GM12878 (cell line): ENCODE data around the gene IL19. TPM values are rescaled to one million over a fixed set of nuclear protein-coding genes. Genes with fewer than 3 reads are reported as not detected.

Source experiments
- ATAC-seq: fragments of 200-7000 bp; cut with Tn5 transposase; 3 replicates; pipeline ENCODE4 v1.9.1; 2020; ENCODE audit warnings: mild to moderate bottlenecking, moderate library complexity
- BruUV-seq: library from RNA; stranded (reverse); fragments of 400-500 nt; replicated peaks from 2 replicates; lab custom pipeline; 2021; lab: Mats Ljungman, UMichigan
- CTCF ChIA-PET: fragments of 300-600 bp; sonication (Branson Sonifier 250); formaldehyde crosslinking; extraction: SDS; loops from one replicate; lab custom pipeline; 2021; ENCODE audit warnings: inconsistent platforms; lab: Yijun Ruan, JAX
- POLR2A ChIA-PET: fragments of 350-600 bp; formaldehyde crosslinking; extraction: SDS; loops from one replicate; lab custom pipeline; 2021; ENCODE audit warnings: inconsistent platforms; lab: Charles Lee
- RAD21 ChIA-PET: fragments of 300-600 bp; sonication (Branson Sonifier 250); formaldehyde crosslinking; loops from one replicate; lab custom pipeline; 2023; ENCODE audit warnings: antibody characterized with exemption; ENCODE audit not compliant: unreplicated experiment; lab: Charles Lee
- SMC1A ChIA-PET: fragments of 300-600 bp; sonication (Branson Sonifier 250); formaldehyde crosslinking; loops from one replicate; lab custom pipeline; 2023; ENCODE audit not compliant: unreplicated experiment, uncharacterized antibody; lab: Charles Lee
- DNase-seq: peaks from one replicate; pipeline ENCODE4 v3.0.0-alpha.2; 2011; ENCODE audit warnings: low read depth, low spot score
- FAIRE-seq: peaks from 3 replicates; lab custom pipeline; 2011; peaks lifted over from hg19 to GRCh38; lab: Jason Lieb, UNC
- H2AFZ ChIP-seq: 2 replicates; pipeline ENCODE4 v1.6.0; 2011; ENCODE audit warnings: low read depth, low read length, control low read depth; ENCODE audit not compliant: control insufficient read depth
- H3K27ac ChIP-seq: 2 replicates; pipeline ENCODE4 v1.5.1; 2011; ENCODE audit warnings: control low read depth; ENCODE audit not compliant: control insufficient read depth, insufficient read depth
- H3K27me3 ChIP-seq, 2 experiments: replicated peaks in 1 of 2; 2 replicates each; pipeline versions ENCODE4 v1.6.0 to v1.6.1; 2011; ENCODE audit warnings: low read length in 1 of 2; ENCODE audit not compliant: control insufficient read depth in 2 of 2, insufficient read depth in 2 of 2
- H3K36me3 ChIP-seq, 2 experiments: 2 replicates each; pipeline ENCODE4 v1.5.1; 2011; ENCODE audit warnings: low read length in 1 of 2; ENCODE audit not compliant: control insufficient read depth in 2 of 2, insufficient read depth in 2 of 2
- H3K4me1 ChIP-seq: 2 replicates; pipeline ENCODE4 v1.6.1; 2011; ENCODE audit warnings: mild to moderate bottlenecking, low read length, moderate library complexity, mixed read lengths; ENCODE audit not compliant: control insufficient read depth, insufficient read depth
- H3K4me2 ChIP-seq: 2 replicates; pipeline ENCODE4 v1.6.0; 2011; ENCODE audit warnings: control low read depth; ENCODE audit not compliant: control insufficient read depth, insufficient read depth
- H3K4me3 ChIP-seq: fragments of 200-600 bp; sonication (generic); 2 replicates; pipeline ENCODE4 v1.5.1; 2016
- H3K79me2 ChIP-seq: 2 replicates; pipeline ENCODE4 v1.6.0; 2011; ENCODE audit warnings: low read length; ENCODE audit not compliant: control insufficient read depth, insufficient read depth
- H3K9ac ChIP-seq: 2 replicates; pipeline ENCODE4 v1.8.0; 2011; ENCODE audit warnings: low read length, control low read depth, mixed read lengths; ENCODE audit not compliant: control insufficient read depth, insufficient read depth
- H3K9me3 ChIP-seq: replicated peaks from 3 replicates; pipeline ENCODE4 v1.5.1; 2011; ENCODE audit warnings: mild to moderate bottlenecking, low read length; ENCODE audit not compliant: control insufficient read depth, insufficient read depth
- H4K20me1 ChIP-seq: 2 replicates; pipeline ENCODE4 v1.6.0; 2011; ENCODE audit not compliant: control insufficient read depth, insufficient read depth
- ASH2L ChIP-seq: fragments of 300-600, 200-600 bp; sonication (generic); IDR thresholded peaks from 2 replicates; pipeline ENCODE4 v1.6.1; 2017; ENCODE audit warnings: low read depth, mild to moderate bottlenecking, borderline replicate concordance
- CBFB ChIP-seq: IDR thresholded peaks from 2 replicates; pipeline ENCODE4 v1.6.1; 2016; ENCODE audit warnings: antibody characterized with exemption, low read depth
- E2F4 ChIP-seq: IDR thresholded peaks from 2 replicates; pipeline ENCODE4 v1.6.1; 2012; ENCODE audit warnings: low read depth, low read length, improper control_type of control experiment
- PAX5 ChIP-seq: IDR thresholded peaks from 2 replicates; pipeline ENCODE4 v1.6.1; 2011; ENCODE audit warnings: low read depth, low read length, borderline replicate concordance
- PKNOX1 ChIP-seq: fragments of 450-650 bp; IDR thresholded peaks from 2 replicates; pipeline ENCODE4 v1.6.1; 2016; ENCODE audit warnings: mild to moderate bottlenecking
- RAD51 ChIP-seq: fragments of 450-650 bp; IDR thresholded peaks from 2 replicates; pipeline ENCODE4 v1.6.1; 2016; ENCODE audit warnings: moderate library complexity, mild to moderate bottlenecking, inconsistent platforms
- YY1 ChIP-seq: IDR thresholded peaks from 2 replicates; pipeline ENCODE4 v1.6.1; 2011; ENCODE audit warnings: low read depth, mild to moderate bottlenecking, low read length
- ZBTB11 ChIP-seq: fragments of 450-650 bp; formaldehyde crosslinking; IDR thresholded peaks from 2 replicates; pipeline ENCODE4 v1.5.0; 2022; ENCODE audit warnings: mild to moderate bottlenecking, missing genetic modification characterization
- ZNF207 ChIP-seq: fragments of 450-650 bp; IDR thresholded peaks from 2 replicates; pipeline ENCODE4 v1.6.1; 2014; ENCODE audit warnings: antibody characterized with exemption, mild to moderate bottlenecking, borderline replicate concordance
- ZNF217 ChIP-seq: fragments of 450-650 bp; IDR thresholded peaks from 2 replicates; pipeline ENCODE4 v1.6.1; 2017; ENCODE audit warnings: antibody characterized with exemption, mild to moderate bottlenecking
- WGBS: methylation state at CpG from one replicate; pipeline ENCODE4 v1.1.6; 2016; ENCODE audit warnings: low lambda C conversion rate; ENCODE audit not compliant: insufficient replicate concordance, insufficient coverage; ENCODE audit errors: missing lambda C conversion rate; 5-methylcytosine and 5-hydroxymethylcytosine counted together
- in situ Hi-C: fragments of 300-500 bp; cut with MboI; formaldehyde crosslinking; loops from 9 replicates; pipeline ENCODE4 v1.14.3; 2018; ENCODE audit warnings: mixed read lengths
- intact Hi-C: fragments of 100-400 bp; cut with micrococcal nuclease; formaldehyde crosslinking; loops from one replicate; pipeline ENCODE4 v1.14.2; 2022; ENCODE audit not compliant: unreplicated experiment
- polyA plus RNA-seq, 11 experiments: library from polyadenylated mRNA; depleted of rRNA in 4 of 11; unstranded in 6 of 11; stranded (reverse) in 5 of 11; fragments of >200 nt; fragmentation: Nextera tagmentation in 4 of 11; fragmentation: Illumina TruSeq in 1 of 11; extraction: Ambion mirVana in 4 of 11; extraction: Trizol in 1 of 11; gene quantifications; 1 replicate in 1 of 11; 2 replicates in 10 of 11; pipeline versions ENCODE4 v1.2.1 to v1.2.3, GENCODE V29; 2011 to 2016; ENCODE audit warnings: inconsistent platforms in 2 of 11, missing spikeins in 2 of 11, low read depth in 1 of 11
- total RNA-seq, 4 experiments: library from RNA; depleted of rRNA in 3 of 4; stranded (reverse); fragments of >200 nt in 3 of 4; fragmentation: Illumina TruSeq in 1 of 4; extraction: Trizol in 1 of 4; gene quantifications; 2 replicates each; pipeline versions ENCODE4 v1.2.1 to v1.2.3, GENCODE V29; 2013 to 2021

The IL19 gene
- total and polyA plus RNA-seq, 10 of the 15 experiments (the other 5 are each of a cell fraction or from before 2014, with no cell fraction given) = 0.10 to 0.73 (median 0.28) TPM; not detected in 6

- no peak overlapping the region for H2AFZ ChIP-seq
- H3K4me1 ChIP-seq = peaks cover 20% of the 10 kb centered on the region
- no peak overlapping the region for H3K4me3 ChIP-seq
- no peak for FAIRE-seq
- intact Hi-C loops (loop anchor here (10.0 kb wide), 1 partner anchor 201 kb away; no protein-coding TSS in a partner anchor), in situ Hi-C loops (no loop called here)
- WGBS = 77% methylated on average over 1 of the region's 1 CpG
- no peaks in the 10 kb centered on the region for H3K27me3 ChIP-seq
- H3K27ac ChIP-seq = no peak overlapping the region
- H3K79me2 ChIP-seq = no peaks in the 10 kb centered on the region
- BruUV-seq = no TSS peak
- H3K36me3 ChIP-seq = no peaks in the 10 kb centered on the region
- ATAC-seq = no peak
- no peak for DNase-seq
- SMC1A ChIA-PET = interaction anchor here (0.5 to 14.9 kb wide), 23 partner anchors 10 to 176 kb away, joined by 3 to 417 read pairs (median 12); partner anchors contain the start of genes DYRK3, IL10 and IL19
- POLR2A ChIA-PET = interaction anchor here (0.6 to 5.1 kb wide), 8 partner anchors 13 to 335 kb away, joined by 3 to 41 read pairs (median 4); partner anchors contain the start of gene IL19
- no peak overlapping the region for H3K9ac ChIP-seq
- no peak for TF ChIP-seq ZNF207
- no peak for TF ChIP-seq PKNOX1
- TF ChIP-seq, all 136 proteins: peak for 0
- Histone ChIP-seq H3K9me3 (no peaks in the 10 kb centered on the region), H3K4me2 (no peak overlapping the region), H4K20me1 (no peaks in the 10 kb centered on the region; the same call in 1 of the 2 replicates)
- CTCF ChIA-PET = interaction anchor here (0.8 to 18.5 kb wide), 25 partner anchors 9 to 199 kb away, joined by 3 to 805 read pairs (median 6); partner anchors contain the start of genes DYRK3, IL10 and IL19
- RAD21 ChIA-PET = interaction anchor here (0.5 to 14.8 kb wide), 15 partner anchors 8 to 177 kb away, joined by 3 to 297 read pairs (median 4); partner anchors contain the start of genes FCMR, IL10 and IL19
These were observed 34.8 kb downstream of the IL19 start for GRCh38 chr1:206805357-206805756.

GRCh38 chr1:206808615-206809014, 38.0 kb downstream of the IL19 start:
- RAD21 ChIA-PET = interaction anchor here (0.6 to 14.8 kb wide), 29 partner anchors 11 to 181 kb away, joined by 3 to 297 read pairs (median 5); partner anchors contain the start of genes DYRK3, IL10 and IL19
- Histone ChIP-seq H4K20me1 (no peaks in the 10 kb centered on the region; the same call in 1 of the 2 replicates), H3K9ac (no peak overlapping the region), H3K27me3 (no peaks in the 10 kb centered on the region), H2AFZ (no peak overlapping the region), H3K4me3 (no peak overlapping the region), H3K27ac (no peak overlapping the region), H3K4me1 (peaks cover 11% of the 10 kb centered on the region), H3K4me2 (no peak overlapping the region), H3K9me3 (peaks cover 12% of the 10 kb centered on the region; the same call in 2 of the 3 replicates), H3K79me2 (no peaks in the 10 kb centered on the region), H3K36me3 (no peaks in the 10 kb centered on the region)
- POLR2A ChIA-PET = interaction anchor here (0.6 to 1.6 kb wide), 4 partner anchors 17 to 104 kb away, joined by 3 to 7 read pairs (median 4); no protein-coding TSS in a partner anchor
- ATAC-seq (peak; percentile 99), FAIRE-seq (peak; percentile 70), DNase-seq (no peak)
- intact Hi-C loops = loop anchor here (1.0 to 10.0 kb wide), 7 partner anchors 69 to 204 kb away; partner anchors contain the start of gene DYRK3
- in situ Hi-C loops = no loop called here
- BruUV-seq = no TSS peak
- CTCF ChIA-PET = interaction anchor here (0.7 to 18.5 kb wide), 59 partner anchors 10 to 242 kb away, joined by 3 to 805 read pairs (median 6); partner anchors contain the start of genes DYRK3, FCAMR, FCMR and IL10
- SMC1A ChIA-PET = interaction anchor here (0.6 to 14.9 kb wide), 35 partner anchors 9 to 200 kb away, joined by 3 to 417 read pairs (median 7); partner anchors contain the start of genes DYRK3, IL10, IL19 and IL24
- 95% methylated on average over 2 of the region's 2 CpGs for WGBS
- TF ChIP-seq ZBTB11 (CRISPR knock-in tag) = no peak
- no peak for TF ChIP-seq PAX5
- TF ChIP-seq YY1 = peak; percentile 71; the same call in 1 of the 2 replicates
- TF ChIP-seq ZNF217 = no peak
- TF ChIP-seq ASH2L = no peak
- no peak for TF ChIP-seq CBFB
- no peak for TF ChIP-seq E2F4
- no peak for TF ChIP-seq RAD51
